Activated naive CD8-positive, alpha-beta T cell treated with anti-CD3 and anti-CD28 coated beads, Interleukin-2, amount 10 ng/mL, durations not matched to agents 7 days and 5 days (primary cell): Measurements from ENCODE around the gene KCNJ9. TPM values are rescaled to one million over a fixed set of nuclear protein-coding genes. Genes with fewer than 3 reads are reported as not detected.

Source experiments
- ATAC-seq: fragments of 150-1000 bp; cut with Tn5 transposase; one replicate; pipeline ENCODE4 v1.10.0; 2021; ENCODE audit warnings: low read depth, moderate library complexity
- POLR2A ChIA-PET: fragments of 350-600 bp; sonication (Branson Sonifier 250); formaldehyde crosslinking; loops from one replicate; lab custom pipeline; 2021; ENCODE audit warnings: antibody characterized with exemption; lab: Charles Lee
- DNase-seq: peaks from one replicate; pipeline ENCODE4 v3.0.0; 2021
- H3K27ac Mint-ChIP-seq: one replicate; pipeline ENCODE4 v1.8.0; 2022; ENCODE audit warnings: mild to moderate bottlenecking, mixed read lengths
- H3K27me3 Mint-ChIP-seq: one replicate; pipeline ENCODE4 v1.8.0; 2022; ENCODE audit warnings: mild to moderate bottlenecking, moderate library complexity, mixed read lengths
- H3K36me3 Mint-ChIP-seq: one replicate; pipeline ENCODE4 v1.8.0; 2021; ENCODE audit warnings: mild to moderate bottlenecking, mixed read lengths
- H3K4me1 Mint-ChIP-seq: one replicate; pipeline ENCODE4 v1.8.0; 2021; ENCODE audit warnings: mixed read lengths
- H3K4me3 Mint-ChIP-seq: one replicate; pipeline ENCODE4 v1.8.0; 2022; ENCODE audit warnings: mild to moderate bottlenecking, moderate library complexity, mixed read lengths
- H3K9me3 Mint-ChIP-seq: one replicate; pipeline ENCODE4 v1.8.0; 2021; ENCODE audit warnings: mixed read lengths
- total RNA-seq, 2 experiments: library from RNA; stranded (reverse); gene quantifications; one replicate each; pipeline ENCODE4 v1.2.3, GENCODE V29; 2021

The KCNJ9 gene
- total RNA-seq, 2 experiments from 2014 or later: not detected

- POLR2A ChIA-PET: no interaction called here
- Mint-ChIP-seq H3K9me3 (no peaks in the 10 kb centered on the region), H3K4me1 (peaks cover 2% of the 10 kb centered on the region), H3K4me3 (no peak overlapping the region), H3K27ac (no peak overlapping the region), H3K36me3 (no peaks in the 10 kb centered on the region), H3K27me3 (peaks cover 31% of the 10 kb centered on the region)
- DNase-seq: no peak
- no peak for ATAC-seq
Observed at GRCh38 chr1:160053548-160054365, 27.6 kb upstream of the KCNJ9 start.

- Mint-ChIP-seq H3K27ac (no peak overlapping the region), H3K4me1 (peaks cover 2% of the 10 kb centered on the region), H3K4me3 (no peak overlapping the region), H3K36me3 (no peaks in the 10 kb centered on the region), H3K27me3 (peaks cover 35% of the 10 kb centered on the region), H3K9me3 (no peaks in the 10 kb centered on the region)
- no peak for ATAC-seq
- DNase-seq: no peak
- POLR2A ChIA-PET: no interaction called here
Observed at GRCh38 chr1:160056648-160057169, 24.6 kb upstream of the KCNJ9 start.

- Mint-ChIP-seq H3K27ac (no peak overlapping the region), H3K36me3 (no peaks in the 10 kb centered on the region), H3K4me3 (no peak overlapping the region), H3K27me3 (peaks cover 30% of the 10 kb centered on the region), H3K4me1 (peaks cover 2% of the 10 kb centered on the region), H3K9me3 (no peaks in the 10 kb centered on the region)
- POLR2A ChIA-PET: no interaction called here
- DNase-seq (no peak), ATAC-seq (no peak)
Observed at GRCh38 chr1:160058087-160058486, 23.3 kb upstream of the KCNJ9 start.

GRCh38 chr1:160061369-160062229 lies 19.7 kb upstream of the KCNJ9 start:
- POLR2A ChIA-PET: no interaction called here
- no peak overlapping the region for H3K4me3 Mint-ChIP-seq

GRCh38 chr1:160062230-160062532 lies 19.2 kb upstream of the KCNJ9 start:
- Mint-ChIP-seq H3K27me3 (peaks cover 20% of the 10 kb centered on the region), H3K9me3 (no peaks in the 10 kb centered on the region), H3K4me1 (no peaks in the 10 kb centered on the region), H3K27ac (no peak overlapping the region), H3K4me3 (no peak overlapping the region), H3K36me3 (no peaks in the 10 kb centered on the region)
- no peak for DNase-seq
- POLR2A ChIA-PET: no interaction called here
- no peak for ATAC-seq

More at GRCh38 chr1:160061369-160062229, 19.7 kb upstream of the KCNJ9 start:
- Mint-ChIP-seq H3K36me3 (no peaks in the 10 kb centered on the region), H3K9me3 (no peaks in the 10 kb centered on the region), H3K27me3 (peaks cover 26% of the 10 kb centered on the region), H3K4me1 (no peaks in the 10 kb centered on the region), H3K27ac (no peak overlapping the region)
- ATAC-seq: no peak
- DNase-seq: no peak

- ATAC-seq (no peak), DNase-seq (no peak)
- no peaks in the 10 kb centered on the region for H3K4me1 Mint-ChIP-seq
- no peaks in the 10 kb centered on the region for H3K36me3 Mint-ChIP-seq
- H3K27me3 Mint-ChIP-seq: peaks cover 17% of the 10 kb centered on the region
- no peaks in the 10 kb centered on the region for H3K9me3 Mint-ChIP-seq
- H3K4me3 Mint-ChIP-seq: no peak overlapping the region
- no peak overlapping the region for H3K27ac Mint-ChIP-seq
- POLR2A ChIA-PET: no interaction called here
Observed at GRCh38 chr1:160063176-160063575, 18.2 kb upstream of the KCNJ9 start.

- no peaks in the 10 kb centered on the region for H3K36me3 Mint-ChIP-seq
- H3K27ac Mint-ChIP-seq: no peak overlapping the region
- H3K9me3 Mint-ChIP-seq: no peaks in the 10 kb centered on the region
- DNase-seq: no peak
- no peaks in the 10 kb centered on the region for H3K4me1 Mint-ChIP-seq
- peaks cover 23% of the 10 kb centered on the region for H3K27me3 Mint-ChIP-seq
- POLR2A ChIA-PET: no interaction called here
- no peak overlapping the region for H3K4me3 Mint-ChIP-seq
- no peak for ATAC-seq
Observed at GRCh38 chr1:160064164-160064563, 17.2 kb upstream of the KCNJ9 start.

- ATAC-seq (no peak), DNase-seq (no peak)
- POLR2A ChIA-PET: no interaction called here
- no peaks in the 10 kb centered on the region for H3K9me3 Mint-ChIP-seq
- H3K36me3 Mint-ChIP-seq: no peaks in the 10 kb centered on the region
- H3K27me3 Mint-ChIP-seq: peaks cover 28% of the 10 kb centered on the region
- no peaks in the 10 kb centered on the region for H3K4me1 Mint-ChIP-seq
- H3K27ac Mint-ChIP-seq: no peak overlapping the region
- no peak overlapping the region for H3K4me3 Mint-ChIP-seq
Observed at GRCh38 chr1:160064746-160065145, 16.6 kb upstream of the KCNJ9 start.

- Mint-ChIP-seq H3K4me3 (no peak overlapping the region), H3K9me3 (no peaks in the 10 kb centered on the region), H3K36me3 (no peaks in the 10 kb centered on the region), H3K4me1 (peaks cover 13% of the 10 kb centered on the region), H3K27ac (no peak overlapping the region), H3K27me3 (peaks cover 43% of the 10 kb centered on the region)
- DNase-seq (no peak), ATAC-seq (no peak)
- POLR2A ChIA-PET: no interaction called here
Observed at GRCh38 chr1:160066829-160067745, 14.3 kb upstream of the KCNJ9 start.

- Mint-ChIP-seq H3K27me3 (peaks cover 50% of the 10 kb centered on the region), H3K9me3 (no peaks in the 10 kb centered on the region), H3K4me3 (no peak overlapping the region), H3K27ac (no peak overlapping the region), H3K4me1 (peaks cover 13% of the 10 kb centered on the region), H3K36me3 (peaks cover under 1% of the 10 kb centered on the region)
- POLR2A ChIA-PET: no interaction called here
- DNase-seq (no peak), ATAC-seq (no peak)
Observed at GRCh38 chr1:160068225-160068624, 13.1 kb upstream of the KCNJ9 start.

GRCh38 chr1:160069460-160070231 lies 11.7 kb upstream of the KCNJ9 start, which contains the start of gene KCNJ10:
KCNJ10 (minus strand) TSS chr1:160070160; CDS start chr1:160042532, 27,628 bp downstream.
- peaks cover 13% of the 10 kb centered on the region for H3K4me1 Mint-ChIP-seq
- H3K27ac Mint-ChIP-seq: no peak within 1 kb of the TSS
- POLR2A ChIA-PET: interaction anchor here (0.5 kb wide), 1 partner anchor 66 kb away, joined by 3 read pairs; no protein-coding TSS in a partner anchor
- ATAC-seq (no peak), DNase-seq (no peak)
- H3K4me3 Mint-ChIP-seq: peak within 1 kb of the TSS; percentile 91
- no peaks in the 10 kb centered on the region for H3K9me3 Mint-ChIP-seq
- peaks cover 2% of the 10 kb centered on the region for H3K36me3 Mint-ChIP-seq
- peaks cover 47% of the 10 kb centered on the region for H3K27me3 Mint-ChIP-seq
